ENCODE measurements around the gene TRAPPC6A. TPM values are rescaled to one million over a fixed set of nuclear protein-coding genes. Genes with fewer than 3 reads are reported as not detected.
A peak's percentile ranks its signal among the peaks of the same experiment; 100 is the strongest.

Gene TRAPPC6A
- total and polyA plus RNA-seq, 2 experiments from 2014 or later: 29.4 to 74.7 TPM

GRCh38 chr19:45187421-45188100 is 9.5 kb upstream of the TRAPPC6A start:
- ATAC-seq (peak; percentile 86), DNase-seq (ENCODE audit: low spot score) (peak; percentile 93)
- no peaks in the 10 kb centered on the region for H3K36me3 ChIP-seq (ENCODE audit: insufficient read depth)
- no peaks in the 10 kb centered on the region for H3K9me2 ChIP-seq (ENCODE audit: insufficient read depth)
- H3K27me3 Mint-ChIP-seq (ENCODE audit: insufficient read depth, low read depth, poor library complexity): peaks cover 9% of the 10 kb centered on the region
- H3K4me1 Mint-ChIP-seq: peaks cover 2% of the 10 kb centered on the region; the same call in 2 of the 3 replicates
- no peaks in the 10 kb centered on the region for H3K27me3 ChIP-seq (ENCODE audit: insufficient read depth)
- no peak for TF ChIP-seq REST (IDR thresholded peaks at IDR 0.05; ENCODE audit: unreplicated experiment)
- no peak for TF ChIP-seq ETS1 (IDR thresholded peaks at IDR 0.05)
- peak; percentile 76 to 81 for TF ChIP-seq CTCF (conservative IDR thresholded peaks at IDR 0.05; ENCODE audit: low read depth in 2 of 2)
- no peaks in the 10 kb centered on the region for H3F3A ChIP-seq (replicated peaks; ENCODE audit: low read depth)
- H2AFZ ChIP-seq: no peak overlapping the region; the same call in 1 of the 2 replicates
- H3K4me3 ChIP-seq: no peak overlapping the region
- 0 out of 2 replicates have a peak overlapping the region, but pooled peaks have one; percentile 21 for H3K4me2 ChIP-seq
- H4K20me1 ChIP-seq (replicated peaks; ENCODE audit: insufficient read depth): 0 out of 2 replicates have a peak, but pooled peaks cover 2% of the 10 kb centered on the region
- no peaks in the 10 kb centered on the region for H3K4me1 ChIP-seq (ENCODE audit: insufficient read depth)
- no peaks in the 10 kb centered on the region for H3K79me2 ChIP-seq (replicated peaks; ENCODE audit: insufficient read depth)
- H3K27ac ChIP-seq (ENCODE audit: low read depth): no peak overlapping the region
- H3K36me3 Mint-ChIP-seq (ENCODE audit: low read depth): no peaks in the 10 kb centered on the region
- no peak overlapping the region for H3K27ac Mint-ChIP-seq
- no peak overlapping the region for H3K4me3 Mint-ChIP-seq
- no peaks in the 10 kb centered on the region for H3K9me3 Mint-ChIP-seq

GRCh38 chr19:45186509-45187334 is 8.7 kb upstream of the TRAPPC6A start:
- Mint-ChIP-seq H3K27ac (no peak overlapping the region), H3K4me3 (no peak overlapping the region)
- H3K4me2 ChIP-seq: 0 out of 2 replicates have a peak overlapping the region, but pooled peaks have one; percentile 21

More at GRCh38 chr19:45186509-45187334, 8.7 kb upstream of the TRAPPC6A start:
- no peak overlapping the region for H3K27ac ChIP-seq (ENCODE audit: low read depth)
- H3K4me1 ChIP-seq (ENCODE audit: insufficient read depth): no peaks in the 10 kb centered on the region
- Mint-ChIP-seq H3K36me3 (ENCODE audit: low read depth) (no peaks in the 10 kb centered on the region), H3K27me3 (ENCODE audit: insufficient read depth, low read depth, poor library complexity) (peaks cover 6% of the 10 kb centered on the region), H3K9me3 (no peaks in the 10 kb centered on the region), H3K4me1 (peaks cover 2% of the 10 kb centered on the region; the same call in 2 of the 3 replicates)
- H3K36me3 ChIP-seq (ENCODE audit: insufficient read depth): no peaks in the 10 kb centered on the region
- H3F3A ChIP-seq (replicated peaks; ENCODE audit: low read depth): no peaks in the 10 kb centered on the region
- no peak for DNase-seq (ENCODE audit: low spot score)
- no peak overlapping the region for H3K4me3 ChIP-seq
- H3K79me2 ChIP-seq (replicated peaks; ENCODE audit: insufficient read depth): no peaks in the 10 kb centered on the region
- no peak overlapping the region for H2AFZ ChIP-seq
- H4K20me1 ChIP-seq (replicated peaks; ENCODE audit: insufficient read depth): 0 out of 2 replicates have a peak, but pooled peaks cover 2% of the 10 kb centered on the region
- no peaks in the 10 kb centered on the region for H3K9me2 ChIP-seq (ENCODE audit: insufficient read depth)
- ATAC-seq: no peak
- no peaks in the 10 kb centered on the region for H3K27me3 ChIP-seq (ENCODE audit: insufficient read depth)
- TF ChIP-seq ZNF114 (CRISPR knock-in tag; IDR thresholded peaks at IDR 0.05) (no peak), EZH2 (IDR thresholded peaks at IDR 0.05; ENCODE audit: low read depth, unreplicated experiment) (no peak), EZH2phosphoT487 (IDR thresholded peaks at IDR 0.05; ENCODE audit: unreplicated experiment) (no peak), REST (IDR thresholded peaks at IDR 0.05; ENCODE audit: unreplicated experiment) (no peak), POLR2AphosphoS5 (IDR thresholded peaks at IDR 0.05; ENCODE audit: low read depth) (no peak), CREB1 (CRISPR knock-in tag; IDR thresholded peaks at IDR 0.05; ENCODE audit: low read depth) (no peak)
